ENCODE measurements around the gene PDE4D.
A peak's percentile ranks its signal among the peaks of the same experiment; 100 is the strongest.

Gene PDE4D

GRCh38 chr5:59189472-59190244 lies 703.9 kb downstream of the PDE4D start:
- no peak overlapping the region for H3K4me3 ChIP-seq (ENCODE audit: control insufficient read depth, low read depth, low read length)
- TF ChIP-seq, protein P1, sequence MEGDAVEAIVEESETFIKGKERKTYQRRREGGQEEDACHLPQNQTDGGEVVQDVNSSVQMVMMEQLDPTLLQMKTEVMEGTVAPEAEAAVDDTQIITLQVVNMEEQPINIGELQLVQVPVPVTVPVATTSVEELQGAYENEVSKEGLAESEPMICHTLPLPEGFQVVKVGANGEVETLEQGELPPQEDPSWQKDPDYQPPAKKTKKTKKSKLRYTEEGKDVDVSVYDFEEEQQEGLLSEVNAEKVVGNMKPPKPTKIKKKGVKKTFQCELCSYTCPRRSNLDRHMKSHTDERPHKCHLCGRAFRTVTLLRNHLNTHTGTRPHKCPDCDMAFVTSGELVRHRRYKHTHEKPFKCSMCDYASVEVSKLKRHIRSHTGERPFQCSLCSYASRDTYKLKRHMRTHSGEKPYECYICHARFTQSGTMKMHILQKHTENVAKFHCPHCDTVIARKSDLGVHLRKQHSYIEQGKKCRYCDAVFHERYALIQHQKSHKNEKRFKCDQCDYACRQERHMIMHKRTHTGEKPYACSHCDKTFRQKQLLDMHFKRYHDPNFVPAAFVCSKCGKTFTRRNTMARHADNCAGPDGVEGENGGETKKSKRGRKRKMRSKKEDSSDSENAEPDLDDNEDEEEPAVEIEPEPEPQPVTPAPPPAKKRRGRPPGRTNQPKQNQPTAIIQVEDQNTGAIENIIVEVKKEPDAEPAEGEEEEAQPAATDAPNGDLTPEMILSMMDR (conservative IDR thresholded peaks at IDR 0.05; ENCODE audit: control insufficient read depth, insufficient read depth, low read depth, low read length) = no peak

DNA sequence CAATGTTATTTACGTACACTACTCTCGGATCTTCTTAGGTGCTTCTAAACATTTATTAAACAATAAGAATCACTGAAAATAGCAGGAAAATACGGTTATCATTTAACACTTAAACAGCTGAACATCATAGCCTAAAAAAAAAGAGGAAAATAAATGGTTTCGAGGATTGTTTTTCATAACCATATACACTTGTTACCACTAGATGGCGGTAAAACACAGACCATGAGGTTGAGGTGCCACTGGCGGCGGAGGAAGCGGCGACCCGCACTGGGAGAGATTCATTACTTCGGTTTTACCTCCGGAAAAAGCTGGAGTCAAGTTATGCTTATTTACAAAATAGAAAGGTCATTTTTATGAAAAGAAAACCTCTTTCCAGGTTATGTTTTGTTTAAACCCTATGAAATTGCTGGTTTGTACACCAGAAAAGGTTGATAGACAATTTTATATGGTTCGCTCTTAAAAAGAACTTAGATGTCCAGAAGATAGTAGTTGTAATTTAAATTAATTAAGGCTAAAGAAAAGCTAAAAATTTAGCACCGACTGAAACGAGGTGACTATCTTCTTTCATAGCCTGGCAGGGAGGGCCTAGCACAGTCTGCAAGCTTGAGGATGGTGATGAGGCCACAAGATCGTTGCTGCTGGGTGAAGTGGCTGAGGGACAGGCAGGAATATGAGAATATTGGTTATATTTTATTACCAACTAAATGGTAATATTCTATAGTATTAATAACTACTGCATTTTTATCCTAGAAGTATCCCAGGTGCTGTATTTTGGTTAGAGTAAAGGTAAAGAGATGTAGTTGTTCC lies 704.9 kb downstream of the PDE4D start:
- peak; percentile 75 for DNase-seq (ENCODE audit: low read depth)
- TF ChIP-seq, protein P1 (conservative IDR thresholded peaks at IDR 0.05; ENCODE audit: control insufficient read depth, insufficient read depth, low read depth, low read length) = peak; percentile 68
- H3K4me3 ChIP-seq (ENCODE audit: control insufficient read depth, low read depth, low read length) = peak overlapping the region; percentile 38

More at GRCh38 chr5:59189472-59190244, 703.9 kb downstream of the PDE4D start:
- DNase-seq (ENCODE audit: low read depth) = no peak

- no peak overlapping the region for H3K4me3 ChIP-seq (ENCODE audit: control insufficient read depth, low read depth, low read length)
- peak; percentile 56 for DNase-seq (ENCODE audit: low read depth)
- TF ChIP-seq, protein P1 (conservative IDR thresholded peaks at IDR 0.05; ENCODE audit: control insufficient read depth, insufficient read depth, low read depth, low read length) = no peak
Observed at GRCh38 chr5:59187857-59188256, 705.7 kb downstream of the PDE4D start.

DNA sequence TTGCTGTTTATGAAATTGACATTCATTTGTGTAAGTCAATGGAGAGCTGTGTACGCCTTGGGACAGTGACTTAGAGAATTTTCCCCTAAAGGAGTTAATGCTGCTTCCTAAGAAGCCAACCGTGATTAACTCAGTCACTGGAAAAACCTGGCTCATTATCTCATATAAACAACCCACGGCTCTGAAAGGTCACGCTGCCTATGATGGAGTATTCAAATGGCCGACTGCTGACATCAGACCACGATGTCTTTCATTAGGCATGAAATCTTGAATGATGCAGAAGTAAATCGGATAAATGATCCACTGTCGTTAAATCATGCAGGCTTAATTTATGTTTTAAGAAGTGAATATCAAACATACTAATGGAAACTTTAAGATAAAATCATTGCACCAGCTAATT lies 706.9 kb downstream of the PDE4D start:
- TF ChIP-seq, protein P1 (conservative IDR thresholded peaks at IDR 0.05; ENCODE audit: control insufficient read depth, insufficient read depth, low read depth, low read length) = no peak
- DNase-seq (ENCODE audit: low read depth) = peak; percentile 27
- H3K4me3 ChIP-seq (ENCODE audit: control insufficient read depth, low read depth, low read length) = no peak overlapping the region

DNA sequence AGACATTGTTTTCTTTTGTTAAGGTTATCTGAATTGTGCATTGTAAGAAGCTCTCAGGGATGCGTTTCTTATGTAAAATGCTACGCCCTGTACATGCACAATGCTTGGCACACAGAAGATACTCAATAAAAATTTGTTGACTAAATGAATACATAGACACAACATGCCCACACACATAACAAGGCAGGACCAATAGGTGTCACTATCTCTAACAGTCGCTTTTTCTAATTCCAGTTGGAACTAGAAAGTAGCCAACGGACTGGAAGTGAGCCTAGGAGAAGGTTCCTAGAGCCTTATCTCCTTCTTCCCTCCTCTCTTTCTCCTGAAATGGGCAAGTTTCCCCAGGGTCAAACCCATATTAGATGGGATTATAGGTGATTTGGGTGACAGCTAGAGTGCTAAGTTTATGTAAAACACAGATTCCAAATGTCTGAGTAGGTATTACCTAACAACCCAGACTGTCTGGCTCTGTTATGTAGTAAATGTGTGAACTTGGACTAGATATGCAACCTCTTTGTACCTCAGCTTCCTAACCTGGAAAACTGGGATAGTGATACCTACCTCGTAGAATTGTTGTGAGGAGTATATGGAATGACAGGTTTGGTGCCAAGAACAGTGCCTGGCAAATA lies 707.7 kb downstream of the PDE4D start:
- TF ChIP-seq, protein P1 (conservative IDR thresholded peaks at IDR 0.05; ENCODE audit: control insufficient read depth, insufficient read depth, low read depth, low read length) = no peak
- no peak overlapping the region for H3K4me3 ChIP-seq (ENCODE audit: control insufficient read depth, low read depth, low read length)
- no peak for DNase-seq (ENCODE audit: low read depth)

DNA sequence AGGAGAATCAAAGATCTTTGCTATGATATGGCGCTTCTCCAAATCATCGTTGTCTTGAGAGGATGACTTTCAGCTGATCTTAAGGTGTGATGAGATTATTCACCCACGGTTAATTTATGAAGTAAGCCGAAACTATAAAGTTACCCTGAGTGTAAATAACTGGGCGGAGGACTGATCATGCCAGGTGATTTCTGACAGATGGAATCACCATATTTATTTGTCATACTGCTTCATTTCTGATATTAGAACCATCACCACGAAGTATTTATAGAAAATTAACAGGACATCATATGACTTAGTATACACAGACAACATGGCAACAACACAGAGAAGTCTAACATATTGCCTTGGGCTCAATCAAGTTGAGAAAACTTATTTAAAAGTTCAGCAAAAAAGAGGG lies 708.8 kb downstream of the PDE4D start:
- H3K4me3 ChIP-seq (ENCODE audit: control insufficient read depth, low read depth, low read length) = no peak overlapping the region
- TF ChIP-seq, protein P1 (conservative IDR thresholded peaks at IDR 0.05; ENCODE audit: control insufficient read depth, insufficient read depth, low read depth, low read length) = no peak
- no peak for DNase-seq (ENCODE audit: low read depth)
